HL-60 (cell line): Measurements from ENCODE around the gene SLCO4C1.
A peak's percentile ranks its signal among the peaks of the same experiment; 100 is the strongest.

Experiments used
- DNase-seq, 2 experiments: peaks; one replicate each; pipeline ENCODE4 v3.0.0-alpha.2; 2010 to 2020; ENCODE audit warnings: low read depth in 1 of 2, low spot score in 1 of 2
- H3K27ac ChIP-seq: fragments of 250-450 bp; sonication (Bioruptor Pico); replicated peaks from 2 replicates; pipeline ENCODE4 v1.5.1; 2020; ENCODE audit warnings: mild to moderate bottlenecking, moderate library complexity
- H3K27me3 ChIP-seq: fragments of 250-450 bp; sonication (Bioruptor Pico); 2 replicates; pipeline ENCODE4 v1.5.1; 2021; ENCODE audit warnings: mild to moderate bottlenecking, moderate library complexity; ENCODE audit not compliant: insufficient read depth, poor library complexity, severe bottlenecking
- H3K4me3 ChIP-seq: replicated peaks from 2 replicates; pipeline ENCODE4 v1.5.1; 2011; ENCODE audit warnings: mild to moderate bottlenecking, control low read depth, low read length; ENCODE audit not compliant: insufficient read depth
- CTCF ChIP-seq: IDR thresholded peaks from one replicate; pipeline ENCODE4 v1.5.1; 2011; ENCODE audit warnings: low read length, control low read depth, inconsistent platforms; ENCODE audit not compliant: insufficient read depth
- GABPA ChIP-seq: IDR thresholded peaks from 2 replicates; pipeline ENCODE4 v1.6.1; 2012; ENCODE audit warnings: low read depth
- POLR2AphosphoS5 ChIP-seq: IDR thresholded peaks from 2 replicates; pipeline ENCODE4 v1.6.1; 2012; ENCODE audit warnings: low read depth
- REST ChIP-seq: IDR thresholded peaks from 2 replicates; pipeline ENCODE4 v1.6.1; 2012; ENCODE audit warnings: low read depth; ENCODE audit not compliant: insufficient replicate concordance
- SPI1 ChIP-seq: IDR thresholded peaks from 2 replicates; pipeline ENCODE4 v1.6.1; 2012; ENCODE audit warnings: low read depth, mild to moderate bottlenecking, borderline replicate concordance

The SLCO4C1 gene

GRCh38 chr5:102283102-102283797, 12.8 kb downstream of the SLCO4C1 start:
- H3K27me3 ChIP-seq = no peaks in the 10 kb centered on the region
- DNase-seq = peak in 1 of 2 experiments; percentile 56
- TF ChIP-seq CTCF = no peak
- TF ChIP-seq REST = no peak
- TF ChIP-seq SPI1 = no peak

GRCh38 chr5:102279711-102280110, 16.4 kb downstream of the SLCO4C1 start:
- TF ChIP-seq POLR2AphosphoS5 = no peak
- TF ChIP-seq REST = no peak
- no peak for TF ChIP-seq CTCF
- no peak for DNase-seq
- Histone ChIP-seq H3K27me3 (no peaks in the 10 kb centered on the region), H3K4me3 (no peak overlapping the region), H3K27ac (no peak overlapping the region)

More at GRCh38 chr5:102283102-102283797, 12.8 kb downstream of the SLCO4C1 start:
- Histone ChIP-seq H3K27ac (peak overlapping the region; percentile 81), H3K4me3 (no peak overlapping the region)

- H3K27ac ChIP-seq = peak overlapping the region; percentile 74
- no peak for DNase-seq
- no peak for TF ChIP-seq GABPA
- no peak for TF ChIP-seq REST
- no peak for TF ChIP-seq SPI1
- no peak for TF ChIP-seq POLR2AphosphoS5
- TF ChIP-seq CTCF = no peak
Observed at GRCh38 chr5:102278231-102278630, 17.9 kb downstream of the SLCO4C1 start.

More at GRCh38 chr5:102278231-102278630, 17.9 kb downstream of the SLCO4C1 start:
- no peaks in the 10 kb centered on the region for H3K27me3 ChIP-seq
- H3K4me3 ChIP-seq = no peak overlapping the region
